CD4-positive, alpha-beta T cell treated with Interleukin-6 at 100 ng/mL for 8 hours (primary cell): ENCODE results near the gene CIDEA.

ENCODE experiments used
- DNase-seq: peaks from one replicate; pipeline ENCODE4 v3.0.0-alpha.2; 2020; ENCODE audit warnings: mixed read lengths, low spot score

CIDEA gene

DNA sequence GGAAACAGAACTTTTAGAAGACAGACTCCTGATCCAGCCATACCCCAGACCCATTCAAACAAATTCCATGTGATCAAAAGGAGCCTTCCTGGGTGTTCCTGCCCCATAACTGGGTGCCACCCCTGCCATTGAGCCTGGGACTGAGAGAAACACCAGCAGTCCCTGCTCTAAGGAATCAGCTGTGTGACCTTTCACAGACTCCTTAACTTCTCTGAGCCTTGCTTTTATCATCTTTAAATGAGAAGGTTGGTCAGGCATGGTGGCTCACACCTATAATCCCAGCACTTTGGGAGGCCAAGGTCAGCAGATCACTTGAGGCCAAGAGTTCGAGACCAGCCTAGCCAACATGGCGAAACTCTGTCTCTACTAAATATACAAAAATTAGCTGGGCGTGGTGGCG is 20.6 kb downstream of the CIDEA start:
- no peak for DNase-seq

DNA sequence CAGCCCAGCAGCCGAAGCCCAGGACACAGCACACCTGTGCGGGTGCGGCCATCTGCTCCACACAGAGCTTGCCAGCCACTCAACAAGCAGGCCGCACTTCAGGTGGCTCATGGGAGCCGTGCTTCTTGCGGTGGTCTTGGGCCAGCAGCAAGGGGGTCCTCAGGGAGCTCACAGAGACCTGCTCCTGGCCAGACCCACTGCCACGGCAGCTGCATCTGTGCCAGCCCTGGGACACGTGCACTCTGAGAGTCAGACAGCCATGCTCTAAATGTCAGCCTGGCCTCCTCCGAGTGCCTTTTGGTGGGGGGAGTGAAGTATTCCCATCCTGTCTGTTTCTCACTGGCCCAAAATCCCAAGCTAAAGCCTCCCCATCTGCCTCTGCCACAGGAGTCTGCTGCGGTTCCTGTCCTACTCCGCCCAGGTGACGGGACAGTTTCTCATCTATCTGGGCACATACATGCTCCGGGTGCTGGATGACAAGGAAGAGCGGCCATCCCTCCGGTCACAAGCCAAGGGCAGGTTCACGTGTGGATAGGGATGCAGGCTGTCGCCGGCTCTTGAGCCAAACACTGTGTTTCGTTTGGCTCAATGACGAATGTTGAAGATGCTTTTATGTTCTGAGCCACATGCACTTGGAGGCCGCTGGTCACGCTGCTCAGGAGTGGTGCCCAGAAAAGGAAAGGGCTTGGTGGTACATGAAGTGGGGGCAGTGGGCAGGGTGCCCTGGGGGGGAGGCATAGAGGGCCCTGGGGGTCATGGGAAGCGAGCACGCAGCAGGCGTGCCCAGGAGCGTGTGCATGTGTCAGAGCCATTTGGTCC is 22.8 kb downstream of the CIDEA start:
- DNase-seq, result no peak

DNA sequence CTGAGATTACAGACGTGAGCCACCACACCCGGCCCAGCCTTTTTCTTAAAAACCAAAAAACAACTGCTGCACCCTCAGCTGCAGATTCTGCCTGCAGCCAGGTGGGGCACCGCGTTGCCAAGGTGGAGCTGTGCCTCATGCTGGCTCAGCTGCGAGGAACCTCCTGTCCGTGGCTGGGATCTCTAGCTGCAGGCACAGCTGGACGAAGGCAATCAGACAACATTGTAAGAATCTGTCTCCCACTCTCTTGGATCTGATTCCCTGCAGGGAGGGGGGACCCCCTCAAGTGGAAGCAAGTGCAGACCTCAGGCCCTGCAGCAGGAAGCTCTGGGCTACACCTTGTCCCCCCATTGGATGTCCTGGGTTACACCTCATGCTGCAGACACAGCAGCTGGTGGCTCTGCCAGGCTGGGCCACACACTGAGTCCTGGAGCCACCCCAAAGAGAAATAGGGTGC is 24.1 kb downstream of the CIDEA start:
- DNase-seq, result no peak

DNA sequence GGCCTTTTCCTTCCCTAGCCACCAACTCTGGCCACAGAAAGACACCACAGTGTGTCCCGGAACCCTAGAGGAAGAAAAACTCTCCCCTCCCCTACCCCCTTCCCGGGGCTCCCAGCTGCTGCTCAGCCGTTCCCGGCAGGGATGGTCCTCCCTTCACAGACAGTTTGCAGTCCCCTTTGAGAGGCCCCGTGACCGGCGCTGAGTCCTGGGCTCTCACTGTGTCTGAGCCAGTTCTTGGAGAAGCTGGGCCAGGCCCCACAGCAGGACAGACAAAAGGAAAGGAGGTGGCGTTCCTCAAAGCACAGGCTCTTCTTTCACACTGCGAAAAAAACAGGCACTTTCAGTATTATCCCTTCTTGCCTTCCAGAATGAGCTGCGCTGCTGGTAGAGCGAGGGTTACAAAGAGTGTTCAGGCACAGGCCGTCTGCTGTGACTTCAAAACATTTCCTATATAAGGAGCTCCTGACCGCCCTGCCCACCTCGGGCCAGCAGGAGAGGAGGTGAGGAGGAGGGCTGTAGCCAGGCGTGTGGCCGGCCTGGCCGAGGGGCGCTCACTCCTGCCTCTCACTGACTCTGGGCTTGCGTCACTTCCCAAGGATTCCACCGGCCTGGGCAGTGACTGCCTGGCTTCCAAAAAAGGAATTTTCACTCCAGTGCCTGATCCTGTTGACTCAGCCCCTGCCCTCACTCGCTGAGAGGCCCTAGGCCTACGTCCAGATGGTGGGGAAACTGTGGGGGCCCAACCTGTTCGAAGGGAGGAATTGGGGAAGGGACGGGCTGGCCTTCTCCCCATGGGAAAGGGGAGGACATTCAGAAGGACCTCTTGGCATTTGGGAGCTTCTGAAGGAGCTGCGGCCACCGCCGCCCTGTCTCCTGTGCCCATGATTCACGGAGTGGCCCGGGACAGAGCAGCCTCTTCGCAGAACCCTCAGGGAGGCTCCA is 24.9 kb downstream of the CIDEA start:
- DNase-seq, result no peak

DNA sequence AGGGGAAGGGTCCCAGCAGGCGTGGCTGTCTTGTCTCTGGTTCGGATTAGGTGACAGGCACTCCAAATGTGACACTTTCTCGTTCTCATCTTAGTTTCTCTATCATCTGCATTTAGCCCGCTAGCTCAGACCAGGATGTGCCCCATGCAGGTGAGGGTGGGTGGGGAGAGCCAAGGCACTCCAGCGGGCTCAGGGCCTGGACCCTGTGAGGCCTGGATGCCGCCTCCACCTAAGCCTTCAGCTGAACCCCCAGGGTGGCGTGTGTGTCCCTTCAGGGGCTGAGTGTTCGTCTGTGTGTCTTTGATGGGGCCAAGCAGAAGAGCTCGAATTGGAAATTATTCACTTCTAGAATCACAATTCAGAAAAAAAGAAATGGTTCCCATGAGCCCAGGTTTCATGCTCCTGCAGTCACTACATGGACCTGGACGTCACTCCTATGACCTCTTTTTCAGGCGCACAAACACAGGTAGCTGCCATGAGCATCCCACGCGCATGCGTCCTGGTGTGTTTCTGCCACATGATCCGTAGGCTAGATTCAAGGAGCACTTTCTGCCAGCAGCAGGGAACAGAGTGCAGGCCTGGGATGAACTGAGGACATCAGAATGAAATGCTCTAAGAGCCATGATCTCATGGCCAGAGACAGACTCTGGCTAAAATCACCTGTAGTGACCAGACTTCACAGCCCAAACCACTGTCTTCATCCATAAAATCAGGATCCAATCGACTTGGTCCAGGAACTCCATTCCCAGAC is 25.8 kb downstream of the CIDEA start:
- DNase-seq, result no peak

DNA sequence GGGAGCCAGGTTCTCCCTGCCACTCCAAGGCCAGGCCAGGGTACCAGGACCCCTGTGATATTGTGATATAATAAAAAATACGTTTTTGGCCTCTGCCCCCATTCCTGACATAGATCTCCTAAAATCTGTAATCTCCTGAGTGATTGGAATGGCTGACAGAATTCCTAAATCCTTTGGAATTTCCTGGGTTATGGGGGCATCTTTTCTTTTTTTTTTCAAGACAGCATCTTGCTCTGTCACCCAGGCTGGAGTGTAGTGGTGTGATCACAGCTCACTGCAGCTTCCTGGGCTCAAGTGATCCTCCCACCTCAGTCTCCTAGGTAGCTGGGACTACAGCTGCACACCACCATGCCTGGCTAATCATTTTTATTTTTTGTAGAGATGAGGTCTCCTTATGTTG is 27.7 kb downstream of the CIDEA start:
- no peak for DNase-seq

DNA sequence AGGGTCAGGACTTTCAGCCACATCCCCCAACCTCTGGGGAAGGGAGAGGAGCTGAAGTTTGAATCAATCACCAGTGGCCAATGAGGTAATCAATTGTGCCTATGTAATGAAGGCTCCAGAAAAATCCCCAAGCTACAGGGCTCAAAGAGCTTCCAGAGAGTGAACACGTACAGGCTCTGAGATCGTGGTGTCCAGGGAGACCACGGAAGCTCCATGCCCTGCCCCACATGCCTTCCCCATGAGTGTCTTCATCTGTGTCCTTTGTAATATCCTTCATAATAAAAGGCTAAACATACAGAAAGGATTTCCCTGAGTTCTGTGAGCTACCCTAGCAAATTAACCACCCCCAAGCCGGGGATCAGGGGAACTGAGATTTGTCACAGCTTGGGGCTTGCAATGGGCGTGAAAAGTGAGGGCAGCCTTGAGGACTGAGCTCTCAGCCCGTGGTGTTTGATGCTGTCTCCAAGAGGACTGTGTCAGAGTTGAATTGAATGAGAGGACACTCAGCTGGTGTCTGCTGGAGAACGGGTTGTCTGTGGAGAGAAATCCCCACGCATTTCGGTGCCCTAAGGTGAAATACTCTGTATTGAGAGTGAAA is 28.4 kb downstream of the CIDEA start:
- DNase-seq, result no peak

DNA sequence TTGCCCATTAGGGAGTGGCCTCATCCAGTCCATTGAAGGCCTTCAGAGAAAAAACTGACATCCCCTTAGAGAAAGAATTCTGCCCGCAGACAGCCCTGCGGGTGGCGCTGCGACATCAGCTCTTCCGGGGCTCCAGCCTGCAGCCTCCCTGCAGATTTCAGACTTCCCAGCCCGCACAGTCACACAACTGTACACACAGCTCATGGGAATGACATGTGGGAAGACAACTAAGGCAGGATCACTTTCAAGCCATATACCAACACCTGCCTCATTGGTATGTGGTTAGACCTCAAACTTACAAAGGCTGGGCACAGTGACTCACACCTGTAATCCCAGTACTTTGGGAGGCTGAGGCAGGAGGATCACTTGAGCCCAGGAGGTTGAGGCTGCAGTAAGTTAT is 29.1 kb downstream of the CIDEA start:
- no peak for DNase-seq

DNA sequence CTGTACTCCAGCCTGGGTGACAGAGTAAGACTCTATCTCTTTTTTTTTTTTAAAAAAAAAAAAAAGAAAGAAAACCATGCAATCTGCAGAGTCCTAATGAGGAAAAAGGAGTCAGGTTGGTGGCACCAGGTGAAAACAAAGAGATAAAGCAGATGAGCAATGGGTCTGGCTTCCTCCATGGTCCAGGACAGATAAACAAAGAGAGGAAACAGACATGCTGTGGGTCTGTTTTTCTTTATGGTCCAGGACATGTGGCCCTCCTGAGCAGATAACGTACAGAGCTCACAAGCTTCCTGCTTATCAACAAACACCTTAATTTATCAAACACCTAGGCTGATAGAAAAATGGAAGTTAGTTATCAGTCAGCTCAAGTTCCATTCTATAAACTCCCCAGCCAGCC is 29.5 kb downstream of the CIDEA start:
- no peak for DNase-seq

DNA sequence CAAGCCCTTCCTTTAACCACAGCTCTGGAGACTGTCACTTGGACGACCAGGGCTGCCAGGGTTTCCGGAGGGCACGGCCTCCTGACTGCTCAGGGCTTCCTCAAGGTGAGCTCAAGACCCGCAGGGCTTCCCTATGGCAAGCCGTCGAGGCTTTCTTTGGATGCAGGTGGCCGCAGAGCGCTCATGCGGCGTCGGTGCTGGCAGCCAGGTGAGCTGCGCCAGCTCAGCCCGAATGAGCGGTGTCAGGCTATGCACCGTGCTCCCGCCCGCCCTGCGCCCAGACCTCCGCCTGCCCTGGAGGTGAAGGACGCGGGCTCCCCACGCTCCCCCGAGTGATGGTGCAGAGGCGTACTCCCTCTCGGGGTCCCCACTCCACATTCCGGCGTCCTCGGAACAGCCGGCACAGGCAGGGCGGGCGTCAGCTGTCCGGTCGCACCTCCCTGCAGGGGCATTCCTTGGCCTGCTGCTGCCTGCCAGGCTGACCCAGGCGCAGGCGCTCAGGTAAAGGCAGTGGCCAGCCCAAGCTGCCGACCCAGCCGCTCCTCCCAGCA is 33.0 kb downstream of the CIDEA start:
- no peak for DNase-seq

DNA sequence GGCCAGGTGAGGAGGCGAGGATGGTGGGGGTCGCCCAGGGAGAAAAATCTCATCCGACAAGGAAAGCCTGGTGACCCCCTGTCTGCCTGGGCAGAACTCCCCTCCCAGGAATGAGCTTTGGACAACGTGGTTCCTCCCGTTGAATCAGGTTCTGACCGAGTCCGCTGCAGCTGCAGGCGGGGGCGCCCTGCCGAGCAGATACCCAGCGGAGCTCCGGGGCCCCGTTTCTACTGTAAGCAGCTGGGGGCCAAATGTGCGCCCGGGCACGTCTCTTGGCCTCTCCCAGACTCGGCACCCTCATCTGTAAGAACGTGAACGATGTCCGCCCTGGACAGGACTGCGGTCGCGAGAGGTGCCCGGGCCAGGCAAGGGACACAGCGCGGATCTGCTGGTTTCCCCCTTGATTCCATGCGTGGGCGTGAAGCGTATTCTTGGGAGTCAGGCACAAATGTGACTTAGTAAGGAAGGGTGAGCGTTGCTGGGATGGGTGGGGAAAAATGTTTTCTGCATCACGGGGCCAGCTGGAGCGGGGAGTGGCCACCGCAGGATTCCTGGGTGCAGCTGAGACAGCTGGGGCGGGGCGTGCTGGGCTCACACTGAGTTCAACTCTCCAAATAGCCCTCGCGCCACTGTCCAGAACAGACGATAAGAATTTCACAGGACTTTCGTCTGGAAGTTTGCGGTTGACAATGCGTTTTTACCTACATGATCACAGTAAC is 33.7 kb downstream of the CIDEA start:
- no peak for DNase-seq

DNA sequence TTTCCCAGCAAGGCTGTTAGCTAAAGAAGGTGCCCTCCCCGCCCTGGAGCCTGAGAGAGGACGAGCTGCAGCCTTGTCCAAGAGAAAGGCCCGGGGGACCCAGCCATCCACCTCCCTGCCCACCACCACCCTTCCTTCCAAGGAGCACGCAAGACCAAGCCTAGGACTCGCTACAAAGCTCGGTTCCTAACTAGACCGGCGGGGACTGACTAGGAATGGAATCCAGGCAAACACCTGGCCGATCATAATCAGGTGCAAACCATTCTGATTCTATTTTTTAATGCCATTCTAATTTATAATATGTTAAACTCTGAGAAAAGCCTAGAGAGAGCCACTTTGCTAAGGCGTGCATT is 34.2 kb downstream of the CIDEA start:
- no peak for DNase-seq

DNA sequence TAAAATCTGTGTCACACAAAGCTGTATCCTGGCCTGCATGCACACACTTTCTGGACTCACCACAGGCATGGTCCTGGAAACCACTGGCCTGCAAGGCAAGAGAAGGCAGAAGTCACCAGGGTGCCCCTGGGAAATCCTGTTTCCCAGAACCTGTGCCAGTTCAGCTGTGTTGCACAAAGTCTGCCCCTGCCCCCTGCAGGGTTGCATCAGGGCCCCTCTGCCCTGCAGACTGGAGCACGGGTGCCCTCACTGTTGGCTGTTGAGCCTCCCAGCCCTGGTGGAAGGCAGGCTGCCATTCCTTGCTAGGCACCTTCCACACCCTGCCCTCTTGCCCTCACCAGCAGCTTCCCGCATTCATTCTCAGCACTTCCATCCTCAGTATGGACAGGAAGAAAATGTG is 35.9 kb downstream of the CIDEA start:
- no peak for DNase-seq

DNA sequence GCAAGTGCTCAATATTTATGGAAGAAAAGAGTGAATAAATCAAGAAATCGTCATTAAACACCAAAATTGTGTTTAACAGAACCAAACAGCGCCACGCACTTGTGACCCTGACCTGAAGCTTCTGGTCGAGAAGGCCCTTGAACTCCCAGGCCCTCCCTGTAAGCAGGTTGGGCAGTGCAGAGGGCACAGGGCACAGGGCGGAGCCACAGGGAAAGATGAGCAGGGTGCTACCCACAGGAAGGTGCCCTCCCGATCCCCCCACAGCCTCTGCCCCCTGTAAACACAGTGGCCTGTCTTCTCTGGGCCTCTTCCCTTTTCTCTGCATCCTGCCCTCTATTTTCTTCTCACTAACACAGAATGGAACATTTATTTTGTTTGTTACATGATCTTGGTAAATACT is 37.0 kb downstream of the CIDEA start:
- DNase-seq, result no peak

DNA sequence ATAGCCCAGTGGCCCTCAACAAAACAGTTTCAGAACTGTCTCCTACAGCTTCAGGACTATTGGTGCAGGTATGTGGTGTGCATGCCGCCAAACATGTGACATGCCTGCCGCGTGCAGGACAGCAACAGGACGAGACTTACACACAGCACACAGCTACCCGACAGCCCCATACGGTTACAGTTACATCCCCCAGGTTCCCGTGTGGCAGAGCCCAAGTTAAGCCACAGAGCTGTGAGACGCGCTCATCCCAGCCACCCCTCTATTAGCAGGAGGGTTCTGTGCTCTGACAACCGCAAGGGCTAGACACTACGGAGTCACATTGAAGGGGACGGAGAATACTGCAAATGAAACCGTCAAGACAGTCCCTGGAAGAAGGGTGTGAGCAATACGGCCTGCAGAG is 37.5 kb downstream of the CIDEA start:
- DNase-seq, result no peak

DNA sequence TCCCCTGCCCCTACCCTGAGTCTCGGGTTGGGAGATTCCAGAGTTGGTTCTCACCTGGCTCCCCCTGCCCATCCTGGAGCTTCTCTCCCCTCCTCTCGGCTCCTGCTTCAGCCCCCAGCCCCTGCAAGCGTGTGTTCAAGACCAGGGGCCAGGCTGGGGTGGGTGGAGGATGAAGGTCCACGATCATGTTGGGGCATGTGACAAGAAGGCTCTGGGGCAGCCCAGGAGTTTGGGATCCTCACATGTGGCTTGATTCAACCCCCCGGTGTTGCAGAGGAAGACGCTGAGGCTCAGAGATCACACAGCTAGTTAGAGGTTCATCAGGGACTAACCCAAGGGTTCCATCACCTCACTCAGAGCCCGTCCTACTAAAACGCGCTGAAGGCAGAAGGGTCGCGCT is 39.7 kb downstream of the CIDEA start:
- DNase-seq, result no peak

DNA sequence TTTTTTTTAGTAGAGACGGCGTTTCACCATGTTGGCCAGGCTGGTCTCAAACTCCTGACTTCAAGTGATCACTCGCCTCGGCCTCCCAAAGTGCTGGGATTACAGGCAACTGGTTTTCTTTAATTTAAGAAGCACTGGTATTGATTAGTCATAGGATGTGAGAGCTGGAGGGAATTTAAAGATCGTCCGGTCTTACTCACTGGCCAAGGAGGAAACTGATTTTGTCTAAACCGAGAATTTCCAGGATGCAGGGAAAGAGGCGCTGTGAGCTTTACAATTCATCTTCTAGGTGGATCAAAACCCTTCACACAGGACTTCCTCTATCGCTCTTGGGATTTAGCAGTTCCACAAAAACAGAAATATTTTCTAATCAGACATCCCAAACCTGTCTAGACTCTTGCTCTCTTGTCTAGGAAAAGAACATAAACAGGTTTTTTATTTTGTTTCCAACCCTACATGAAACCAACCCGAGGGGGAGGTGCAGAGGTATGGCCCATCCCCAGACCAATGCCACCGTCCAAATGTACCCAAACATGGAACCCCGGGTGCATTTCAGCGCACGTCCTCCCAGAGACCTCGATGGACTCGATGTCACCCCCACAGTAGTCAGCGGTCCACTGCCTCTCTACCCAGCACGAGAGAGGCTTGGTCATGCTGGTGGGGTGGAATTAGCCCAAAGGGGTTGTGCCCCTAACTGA is 41.4 kb downstream of the CIDEA start:
- no peak for DNase-seq

DNA sequence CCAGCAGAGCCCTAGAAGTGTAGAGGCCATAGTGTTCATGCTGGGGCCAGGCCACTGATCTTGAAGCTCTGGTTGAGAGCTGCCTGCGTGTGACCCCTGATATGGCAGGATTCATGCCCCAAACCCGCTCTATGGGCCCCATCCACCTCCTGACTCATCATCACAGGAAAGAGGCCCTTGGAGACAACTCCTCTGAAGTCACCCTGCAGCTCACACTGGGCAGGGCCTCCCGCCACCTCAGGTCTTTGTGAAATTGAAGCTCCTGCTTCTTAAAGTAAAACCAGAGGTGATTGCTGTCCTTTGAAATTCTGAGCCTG is 41.9 kb downstream of the CIDEA start:
- no peak for DNase-seq

DNA sequence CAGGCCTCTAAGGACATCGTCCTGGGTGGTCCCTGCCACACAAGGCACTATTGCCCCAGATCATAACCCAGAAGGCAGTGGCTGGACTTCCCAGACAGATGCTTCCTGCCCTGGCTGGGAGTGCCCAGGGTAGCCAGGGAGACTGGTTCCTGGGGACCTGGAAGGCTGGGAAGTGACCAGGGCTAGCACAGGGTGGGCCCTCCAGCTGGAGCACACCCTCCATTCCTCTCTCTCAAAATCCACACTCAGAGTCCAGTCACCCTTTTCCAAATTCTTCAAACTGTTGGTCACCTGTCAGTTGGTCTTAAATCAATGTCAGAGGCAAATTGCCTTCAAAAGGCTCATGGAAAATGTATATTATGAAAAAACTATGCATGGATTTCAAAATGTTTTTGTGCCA is 42.3 kb downstream of the CIDEA start:
- no peak for DNase-seq

DNA sequence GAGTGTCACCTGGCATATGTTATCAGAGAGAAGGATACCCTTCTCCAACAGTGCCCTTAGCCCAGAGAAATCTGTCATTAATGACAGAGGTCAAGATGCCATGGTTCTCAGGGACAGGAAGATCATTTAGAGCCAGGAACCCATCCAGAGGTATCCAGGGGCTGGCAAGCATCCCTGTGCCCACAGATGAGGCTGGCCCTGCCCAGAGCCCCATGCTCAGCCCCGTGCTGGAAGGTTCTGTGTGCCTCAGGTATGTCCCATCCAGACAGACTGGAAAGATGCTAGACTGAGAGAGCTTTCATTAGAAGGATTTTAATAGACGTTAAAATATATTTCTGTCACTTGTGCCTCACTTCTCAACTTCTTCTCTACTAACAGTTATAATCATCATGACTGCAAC is 45.7 kb downstream of the CIDEA start:
- no peak for DNase-seq
